Activated naive CD8-positive, alpha-beta T cell treated with anti-CD3 and anti-CD28 coated beads, Interleukin-2, amount 50 U/mL, for 24 hours (primary cell): ENCODE results near the gene DGCR2.

Experiments used
- ATAC-seq: fragments of 150-1000 bp; cut with Tn5 transposase; one replicate; pipeline ENCODE4 v1.10.0; 2021
- DNase-seq: peaks from one replicate; pipeline ENCODE4 v3.0.0; 2021
- H3K27ac Mint-ChIP-seq: one replicate; pipeline ENCODE4 v1.8.0; 2021; ENCODE audit warnings: mild to moderate bottlenecking, mixed read lengths
- H3K27me3 Mint-ChIP-seq: one replicate; pipeline ENCODE4 v1.8.0; 2021; ENCODE audit warnings: mixed read lengths
- H3K36me3 Mint-ChIP-seq: one replicate; pipeline ENCODE4 v1.8.0; 2021; ENCODE audit warnings: low read depth, mixed read lengths
- H3K4me1 Mint-ChIP-seq: one replicate; pipeline ENCODE4 v1.8.0; 2021; ENCODE audit warnings: mixed read lengths
- H3K4me3 Mint-ChIP-seq: one replicate; pipeline ENCODE4 v1.8.0; 2021; ENCODE audit warnings: mild to moderate bottlenecking, moderate library complexity, mixed read lengths
- H3K9me3 Mint-ChIP-seq: one replicate; pipeline ENCODE4 v1.8.0; 2021; ENCODE audit warnings: mixed read lengths

DGCR2 gene

DNA sequence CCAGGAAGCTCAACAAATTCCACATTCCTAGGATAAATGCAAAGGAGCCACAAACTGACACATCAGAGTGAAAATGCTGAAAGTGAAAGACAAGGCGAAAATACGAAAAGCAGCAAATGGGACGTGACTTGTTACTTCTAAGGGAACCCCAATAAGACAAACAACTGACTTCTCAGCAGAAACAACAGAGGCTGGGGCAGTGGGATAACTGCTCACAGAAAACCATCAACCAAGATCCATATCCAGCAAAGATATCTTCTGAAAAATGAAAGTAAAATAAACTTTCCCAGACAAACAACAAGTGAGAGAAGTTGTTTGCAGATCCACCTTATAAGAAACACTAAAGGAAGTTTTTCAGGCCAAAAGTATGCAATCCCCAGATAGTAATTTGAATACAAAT is 72.1 kb downstream of the DGCR2 start:
- Mint-ChIP-seq H3K4me1 (no peaks in the 10 kb centered on the region), H3K36me3 (peaks cover 33% of the 10 kb centered on the region), H3K4me3 (no peak overlapping the region), H3K9me3 (no peaks in the 10 kb centered on the region), H3K27me3 (no peaks in the 10 kb centered on the region), H3K27ac (no peak overlapping the region)
- DNase-seq (no peak), ATAC-seq (no peak)

DNA sequence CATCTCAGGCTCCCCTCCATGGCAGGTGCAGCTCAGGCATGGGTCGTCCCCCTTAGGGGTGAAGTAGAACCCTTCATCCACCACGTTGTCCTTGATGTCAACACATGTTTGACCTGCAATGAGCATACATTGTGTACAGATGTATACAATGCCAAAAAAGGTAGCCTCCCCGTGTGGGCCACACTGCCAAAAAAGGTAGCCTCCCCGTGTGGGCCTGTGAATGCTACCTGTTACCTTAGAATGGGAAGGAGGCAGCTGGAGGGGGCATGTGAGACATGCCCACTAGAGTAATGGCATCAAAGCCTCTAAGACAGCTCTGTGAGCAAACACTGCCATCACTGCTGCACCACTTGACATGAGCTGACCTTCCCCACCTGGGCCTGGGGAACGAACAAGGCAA is 73.7 kb downstream of the DGCR2 start:
- H3K36me3 Mint-ChIP-seq: peaks cover 34% of the 10 kb centered on the region
- H3K27me3 Mint-ChIP-seq: no peaks in the 10 kb centered on the region
- H3K4me3 Mint-ChIP-seq: no peak overlapping the region
- H3K27ac Mint-ChIP-seq: no peak overlapping the region
- no peaks in the 10 kb centered on the region for H3K4me1 Mint-ChIP-seq
- ATAC-seq (no peak), DNase-seq (no peak)
- H3K9me3 Mint-ChIP-seq: no peaks in the 10 kb centered on the region

DNA sequence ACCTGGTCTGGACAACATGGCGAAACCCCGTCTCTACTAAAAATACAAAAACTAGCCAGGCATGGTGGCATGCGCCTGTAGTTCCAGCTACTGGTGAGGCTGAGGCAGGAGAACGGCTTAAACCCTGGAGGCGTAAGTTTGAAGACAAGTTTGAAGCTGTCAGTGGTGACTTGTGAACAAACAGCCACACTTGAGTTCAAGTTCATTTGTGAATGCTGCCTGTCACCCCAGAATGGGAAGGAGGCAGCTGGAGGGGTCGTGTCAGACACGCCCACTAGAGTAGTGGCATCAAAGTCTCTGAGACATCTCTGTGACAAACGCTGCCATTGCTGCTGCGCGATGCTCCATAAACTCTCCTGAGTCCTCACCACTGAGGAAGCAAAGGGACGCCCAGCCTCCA is 74.2 kb downstream of the DGCR2 start:
- Mint-ChIP-seq H3K27ac (no peak overlapping the region), H3K9me3 (no peaks in the 10 kb centered on the region), H3K36me3 (peaks cover 33% of the 10 kb centered on the region), H3K4me1 (no peaks in the 10 kb centered on the region), H3K4me3 (no peak overlapping the region), H3K27me3 (no peaks in the 10 kb centered on the region)
- DNase-seq (no peak), ATAC-seq (no peak)

DNA sequence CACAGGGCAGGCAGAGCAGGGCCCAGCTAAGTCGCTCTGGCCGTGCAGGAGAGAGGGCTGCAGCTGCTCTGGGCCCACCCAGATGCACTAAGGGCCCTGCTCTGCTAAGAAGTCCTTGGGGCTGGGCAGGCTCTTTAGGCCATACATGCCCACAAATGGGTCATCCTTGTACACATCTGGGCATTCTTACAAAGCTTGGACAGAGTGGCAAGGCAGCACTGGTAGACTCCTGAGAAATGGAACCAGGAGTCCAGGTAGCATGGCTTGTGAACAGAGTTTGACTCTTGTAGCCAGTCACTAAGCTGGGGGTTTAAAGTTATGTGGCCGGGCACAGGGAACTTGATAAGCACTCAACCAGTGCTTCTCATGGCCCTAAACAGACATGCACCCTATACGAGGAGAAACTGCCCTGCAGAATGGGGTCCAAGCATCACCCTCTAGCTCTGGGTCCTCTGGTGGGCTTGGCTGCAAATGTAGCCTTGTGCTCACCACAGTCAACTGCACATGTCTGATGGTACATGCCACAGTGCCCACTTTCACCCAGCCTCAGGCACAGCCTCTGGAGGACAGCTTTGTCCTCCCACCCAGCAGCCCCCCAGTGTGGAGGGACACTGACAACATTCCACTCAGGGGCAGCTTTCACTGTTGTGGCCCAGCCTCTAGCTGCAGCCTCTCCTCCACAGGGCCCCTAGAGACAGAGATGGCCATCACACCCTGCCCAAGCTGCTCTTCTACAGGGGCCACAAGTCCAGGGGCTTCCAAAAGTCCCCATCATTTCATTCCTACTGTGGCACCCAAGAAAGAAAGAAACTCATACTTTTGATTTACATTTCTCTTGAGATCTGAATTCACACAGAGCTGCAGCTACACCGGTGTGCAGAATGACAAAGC is 75.2 kb downstream of the DGCR2 start:
- peaks cover 35% of the 10 kb centered on the region for H3K36me3 Mint-ChIP-seq
- H3K27me3 Mint-ChIP-seq: no peaks in the 10 kb centered on the region
- ATAC-seq (no peak), DNase-seq (no peak)
- no peaks in the 10 kb centered on the region for H3K9me3 Mint-ChIP-seq
- H3K4me3 Mint-ChIP-seq: no peak overlapping the region
- H3K27ac Mint-ChIP-seq: no peak overlapping the region
- no peaks in the 10 kb centered on the region for H3K4me1 Mint-ChIP-seq

DNA sequence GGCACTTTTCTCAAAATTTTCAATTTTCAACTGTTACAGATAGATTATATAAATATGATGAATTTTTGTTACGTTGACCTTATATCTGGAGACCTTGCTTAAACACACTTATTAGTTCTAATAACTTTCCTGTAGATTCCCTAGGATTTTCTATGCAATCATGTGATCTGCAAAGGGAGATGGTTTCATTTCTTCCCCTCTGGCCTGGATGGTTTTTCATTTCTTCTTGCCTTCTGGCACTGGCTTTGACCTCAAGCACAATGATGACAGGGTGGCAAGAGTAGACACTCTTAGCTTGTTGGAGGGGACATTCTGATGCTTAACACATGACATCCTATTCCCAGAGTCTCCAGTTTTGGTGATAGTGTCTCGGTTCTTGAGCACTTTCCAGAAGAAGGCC is 75.9 kb downstream of the DGCR2 start:
- Mint-ChIP-seq H3K9me3 (no peaks in the 10 kb centered on the region), H3K27ac (no peak overlapping the region), H3K4me1 (no peaks in the 10 kb centered on the region), H3K4me3 (no peak overlapping the region), H3K36me3 (peaks cover 31% of the 10 kb centered on the region), H3K27me3 (no peaks in the 10 kb centered on the region)
- ATAC-seq (no peak), DNase-seq (no peak)

DNA sequence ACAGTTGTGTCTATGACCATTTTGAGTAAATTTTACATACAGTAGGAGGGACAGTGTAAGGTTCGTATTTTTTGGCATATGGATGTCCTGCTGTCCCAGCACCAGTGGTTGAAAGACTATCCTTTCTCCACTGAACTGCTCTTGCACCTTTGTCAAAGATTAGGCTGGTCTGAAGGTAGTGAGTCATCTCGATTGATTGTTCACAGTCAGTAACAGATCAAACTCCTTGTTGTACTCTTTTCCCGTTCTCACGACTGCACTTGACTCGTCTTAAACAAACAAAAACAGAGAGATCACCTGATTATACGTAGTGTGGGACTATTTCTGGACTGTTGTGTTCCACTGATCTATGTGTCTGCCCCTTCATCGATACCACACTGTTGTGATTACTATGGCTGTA is 77.1 kb downstream of the DGCR2 start:
- Mint-ChIP-seq H3K9me3 (no peaks in the 10 kb centered on the region), H3K4me1 (no peaks in the 10 kb centered on the region), H3K36me3 (peaks cover 28% of the 10 kb centered on the region), H3K27me3 (no peaks in the 10 kb centered on the region), H3K4me3 (no peak overlapping the region), H3K27ac (no peak overlapping the region)
- DNase-seq: no peak
- ATAC-seq: no peak

DNA sequence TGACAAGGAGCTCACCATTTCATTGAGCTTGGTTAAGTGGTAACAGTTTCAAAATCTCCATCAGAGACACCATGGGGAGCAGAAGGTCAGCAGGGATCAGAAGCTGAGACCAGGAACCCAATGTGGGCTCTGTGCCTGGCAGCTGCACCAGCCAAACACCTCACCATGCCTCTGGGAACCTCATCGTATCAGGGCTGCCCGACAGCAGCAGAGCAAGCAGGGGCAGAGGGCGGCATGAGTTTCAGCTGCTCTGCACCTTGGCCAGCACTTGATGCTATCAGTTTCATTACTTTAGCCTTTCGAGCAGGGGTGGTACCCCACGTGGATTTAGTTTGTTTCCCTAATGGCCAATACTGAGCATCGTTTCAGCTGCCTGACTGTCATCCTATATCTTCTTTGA is 77.8 kb downstream of the DGCR2 start:
- no peak overlapping the region for H3K27ac Mint-ChIP-seq
- H3K4me3 Mint-ChIP-seq: no peak overlapping the region

DNA sequence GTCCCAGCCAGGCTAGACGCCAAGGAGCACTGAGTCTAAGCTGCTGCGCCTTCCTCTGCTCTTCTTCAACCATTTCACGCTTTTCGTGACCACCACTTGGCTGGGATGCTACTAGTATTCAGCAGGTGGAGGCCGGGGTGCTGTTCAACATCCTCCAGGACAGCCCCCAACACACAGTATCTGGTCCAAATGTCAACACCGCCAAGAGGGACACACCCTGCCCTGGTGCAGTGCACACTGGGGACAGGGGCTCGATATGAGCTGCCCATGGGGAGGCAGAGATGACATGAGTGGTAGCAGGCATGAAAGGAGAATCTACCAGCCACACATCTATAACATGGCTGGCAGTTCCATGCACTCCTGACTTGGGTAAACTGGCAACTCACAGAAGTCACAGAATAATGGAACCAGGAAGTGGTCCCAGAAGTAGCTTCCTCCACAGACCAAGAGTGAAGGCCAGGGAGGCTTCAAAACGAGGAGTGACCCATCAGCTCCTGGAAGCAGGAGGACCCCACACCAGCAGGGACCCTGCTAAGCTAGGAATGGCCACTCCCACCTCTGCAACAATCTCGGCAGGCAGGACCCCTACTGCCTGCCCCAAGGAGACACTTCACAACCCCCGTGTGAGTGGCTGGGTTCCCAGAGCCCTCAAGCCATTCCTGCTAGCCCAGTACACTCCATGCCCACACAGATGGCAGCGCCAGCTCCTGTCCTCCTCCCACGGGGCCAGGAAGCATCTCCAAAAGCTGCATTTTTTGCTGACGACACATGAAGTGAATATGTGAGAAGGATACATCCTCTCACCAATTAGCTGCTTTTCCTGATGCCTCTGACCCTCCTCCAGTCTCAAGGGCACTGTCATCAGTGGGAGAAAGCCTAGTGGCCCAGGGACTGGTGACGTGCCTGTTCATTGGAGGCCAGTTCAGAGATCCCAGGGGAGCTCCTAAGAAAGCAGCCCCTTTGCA is 78.8 kb downstream of the DGCR2 start:
- no peaks in the 10 kb centered on the region for H3K27me3 Mint-ChIP-seq
- no peaks in the 10 kb centered on the region for H3K4me1 Mint-ChIP-seq
- peaks cover 16% of the 10 kb centered on the region for H3K36me3 Mint-ChIP-seq
- ATAC-seq: no peak
- DNase-seq: no peak
- no peaks in the 10 kb centered on the region for H3K9me3 Mint-ChIP-seq
- no peak overlapping the region for H3K27ac Mint-ChIP-seq
- no peak overlapping the region for H3K4me3 Mint-ChIP-seq

More for the DNA sequence above, 77.8 kb downstream of the DGCR2 start:
- Mint-ChIP-seq H3K4me1 (no peaks in the 10 kb centered on the region), H3K9me3 (no peaks in the 10 kb centered on the region), H3K27me3 (no peaks in the 10 kb centered on the region), H3K36me3 (peaks cover 24% of the 10 kb centered on the region)
- no peak for ATAC-seq
- DNase-seq: no peak

DNA sequence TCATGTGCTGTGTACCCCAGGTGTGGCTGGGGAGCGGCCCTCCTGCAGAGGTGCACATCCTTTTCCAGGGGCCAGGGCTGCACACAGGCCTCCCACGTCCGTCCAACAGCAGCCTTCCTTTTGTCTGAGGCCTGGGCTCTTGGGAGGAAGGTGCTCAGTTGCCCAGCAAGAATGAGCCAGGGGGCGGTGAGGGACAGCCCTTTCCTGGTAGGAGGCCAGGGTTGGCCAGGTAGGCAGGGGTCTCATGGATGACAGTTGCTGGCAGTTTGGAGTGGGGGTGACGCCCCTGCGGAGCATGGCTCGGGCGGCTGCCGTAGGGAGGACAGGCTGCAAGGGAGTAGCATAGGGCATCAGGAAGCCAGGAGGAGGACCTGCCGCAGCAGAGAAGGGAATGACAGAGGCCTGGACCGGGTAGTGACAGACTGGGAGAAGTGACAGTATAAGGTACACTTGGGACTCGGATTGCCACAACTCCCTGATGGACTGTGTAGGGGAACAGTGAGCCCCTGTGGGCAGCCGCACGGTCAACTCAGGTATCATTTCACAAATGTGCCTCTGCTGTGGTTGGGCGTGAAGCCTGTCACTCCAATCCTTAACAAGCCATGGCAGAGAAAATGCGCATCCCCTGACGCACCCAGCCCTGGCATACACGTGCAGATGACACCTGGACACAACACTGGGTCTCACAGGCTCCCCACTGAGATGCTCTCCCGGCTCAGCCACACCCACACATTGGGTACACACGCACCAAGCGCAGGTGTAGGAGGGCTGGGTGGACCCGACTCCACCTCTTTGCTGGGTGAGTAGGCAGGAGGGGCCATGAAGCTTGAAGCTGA is 79.7 kb downstream of the DGCR2 start:
- H3K36me3 Mint-ChIP-seq: peaks cover 10% of the 10 kb centered on the region
- no peaks in the 10 kb centered on the region for H3K9me3 Mint-ChIP-seq
- no peaks in the 10 kb centered on the region for H3K27me3 Mint-ChIP-seq
- ATAC-seq: no peak
- H3K4me1 Mint-ChIP-seq: no peaks in the 10 kb centered on the region
- no peak for DNase-seq
- no peak overlapping the region for H3K27ac Mint-ChIP-seq
- no peak overlapping the region for H3K4me3 Mint-ChIP-seq

DNA sequence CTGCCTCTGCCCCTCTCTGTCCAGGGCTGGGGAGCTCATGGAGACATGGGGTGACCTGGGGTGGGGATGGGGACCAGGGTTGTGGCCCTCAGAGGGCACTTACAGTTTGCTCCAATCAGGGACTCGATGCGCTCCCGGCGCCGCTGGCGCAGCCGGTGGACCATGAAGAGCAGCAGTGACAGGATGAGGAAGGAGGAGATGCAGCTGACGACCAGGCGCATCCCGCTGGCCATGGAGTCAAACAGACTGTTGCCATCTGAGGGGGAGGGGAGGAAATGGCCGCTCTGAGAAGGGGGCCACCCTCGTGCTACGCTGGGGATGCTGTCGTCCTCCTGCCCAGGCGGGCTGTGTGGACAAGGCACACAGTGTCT is 80.5 kb downstream of the DGCR2 start:
- H3K4me1 Mint-ChIP-seq: no peaks in the 10 kb centered on the region
- peaks cover 9% of the 10 kb centered on the region for H3K36me3 Mint-ChIP-seq
- no peaks in the 10 kb centered on the region for H3K9me3 Mint-ChIP-seq

DNA sequence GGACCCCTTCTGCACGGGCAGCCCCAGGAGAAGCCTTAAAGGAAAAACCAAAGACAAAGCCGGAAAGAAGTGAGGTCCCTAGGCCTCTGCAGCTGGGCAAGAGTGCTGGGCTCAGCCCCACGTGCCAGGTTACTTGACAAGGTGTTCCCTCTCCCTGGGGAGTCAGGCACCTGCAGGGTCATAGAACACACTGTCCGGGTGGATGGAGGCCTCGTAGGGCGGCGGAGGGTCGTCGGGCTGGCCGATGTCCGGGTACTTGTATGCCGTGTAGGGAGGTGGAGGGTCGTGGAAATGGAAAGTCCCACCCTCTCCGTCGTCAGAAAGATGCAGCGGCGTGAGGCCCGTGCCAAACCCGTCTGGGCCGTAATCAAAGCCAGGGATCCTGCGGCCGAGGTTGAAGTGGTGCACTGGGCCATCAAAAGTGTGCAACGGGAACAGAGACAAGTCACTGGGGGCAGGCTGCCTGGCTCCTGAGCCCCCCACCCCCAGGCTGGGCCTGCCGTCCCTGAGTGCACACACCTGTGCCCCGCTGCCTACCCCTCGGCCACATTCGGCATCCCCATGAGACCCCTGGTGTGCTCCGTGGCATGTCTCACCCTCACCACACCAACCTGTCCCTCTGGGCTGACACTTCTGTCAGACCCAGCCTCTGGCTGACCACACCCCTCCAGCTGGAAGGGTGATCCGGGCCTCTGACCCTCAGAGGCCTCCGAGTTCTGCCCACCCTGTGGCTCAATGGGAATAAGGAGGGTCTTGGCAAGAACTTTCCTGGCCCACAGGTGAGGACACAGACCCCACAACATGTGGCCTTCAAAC is 81.1 kb downstream of the DGCR2 start:
- Mint-ChIP-seq H3K27me3 (no peaks in the 10 kb centered on the region), H3K4me3 (no peak overlapping the region), H3K4me1 (no peaks in the 10 kb centered on the region), H3K9me3 (no peaks in the 10 kb centered on the region), H3K36me3 (peaks cover 7% of the 10 kb centered on the region), H3K27ac (no peak overlapping the region)
- DNase-seq: no peak
- ATAC-seq: no peak

More for the DNA sequence above, 80.5 kb downstream of the DGCR2 start:
- H3K27me3 Mint-ChIP-seq: no peaks in the 10 kb centered on the region
- DNase-seq (no peak), ATAC-seq (no peak)
- no peak overlapping the region for H3K27ac Mint-ChIP-seq
- no peak overlapping the region for H3K4me3 Mint-ChIP-seq

DNA sequence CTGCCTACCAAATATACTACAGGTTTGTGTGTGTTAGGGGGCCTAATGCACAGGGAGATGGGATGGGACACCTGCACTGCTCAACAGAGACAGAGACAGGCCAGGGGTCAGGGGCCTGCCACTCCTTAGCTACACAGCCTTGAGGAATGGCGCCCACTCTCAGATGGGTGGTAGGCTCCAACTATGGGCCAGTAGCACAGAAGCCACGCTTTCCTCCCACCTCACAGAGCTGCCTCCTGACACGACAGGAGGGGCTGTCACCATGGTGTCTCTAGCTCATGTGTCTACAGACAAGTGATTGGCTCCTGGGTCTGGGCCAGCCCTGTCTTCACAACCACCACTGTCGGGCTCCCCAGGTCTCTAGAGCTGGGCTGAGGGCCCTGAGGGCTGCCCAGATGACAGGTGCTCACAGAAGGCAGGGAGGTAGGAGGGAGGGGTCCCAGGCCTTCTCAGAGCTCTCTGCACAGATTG is 81.8 kb downstream of the DGCR2 start:
- Mint-ChIP-seq H3K27ac (no peak overlapping the region), H3K27me3 (no peaks in the 10 kb centered on the region), H3K4me3 (no peak overlapping the region), H3K9me3 (no peaks in the 10 kb centered on the region), H3K4me1 (no peaks in the 10 kb centered on the region), H3K36me3 (peaks cover 7% of the 10 kb centered on the region)
- ATAC-seq (no peak), DNase-seq (no peak)

DNA sequence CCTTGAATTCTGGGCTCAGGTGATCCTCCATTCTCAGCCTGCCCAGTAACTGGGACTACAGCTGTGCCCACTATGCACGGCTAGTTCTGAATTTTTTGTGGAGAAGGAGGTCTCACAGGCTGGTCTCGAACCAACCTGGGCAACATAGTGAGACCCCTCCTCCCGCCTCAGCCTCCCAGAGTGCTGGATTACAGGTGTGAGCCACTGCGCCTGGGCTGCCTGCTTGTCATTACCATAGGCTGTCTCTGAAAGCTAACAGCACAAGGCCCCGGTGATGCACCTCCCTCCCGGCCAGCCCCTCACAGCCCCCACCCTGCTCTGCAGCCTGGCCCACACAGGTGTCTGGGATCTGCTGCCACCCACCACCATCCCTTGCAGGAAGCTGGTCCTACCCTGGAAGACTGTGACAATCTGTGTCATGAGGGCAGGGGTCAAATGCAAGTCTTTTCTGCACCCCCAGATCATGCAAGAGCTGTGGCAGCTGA is 82.4 kb downstream of the DGCR2 start:
- Mint-ChIP-seq H3K36me3 (peaks cover 2% of the 10 kb centered on the region), H3K9me3 (no peaks in the 10 kb centered on the region), H3K4me1 (no peaks in the 10 kb centered on the region), H3K27ac (no peak overlapping the region), H3K4me3 (no peak overlapping the region), H3K27me3 (no peaks in the 10 kb centered on the region)
- ATAC-seq (no peak), DNase-seq (no peak)
